Activated CD4-positive, CD25-positive, alpha-beta regulatory T cell (primary cell): ENCODE data around the gene ACAD9.
"Not testable (repeated sequence)": the region's sequence is repeated elsewhere in the genome, so short reads cannot be mapped to it uniquely, and the experiment has no call there.

Experiments
- DNase-seq, 4 experiments: peaks; one replicate each; lab custom pipeline; 2025; lab: John Stamatoyannopoulos, UW

ACAD9 gene

DNA sequence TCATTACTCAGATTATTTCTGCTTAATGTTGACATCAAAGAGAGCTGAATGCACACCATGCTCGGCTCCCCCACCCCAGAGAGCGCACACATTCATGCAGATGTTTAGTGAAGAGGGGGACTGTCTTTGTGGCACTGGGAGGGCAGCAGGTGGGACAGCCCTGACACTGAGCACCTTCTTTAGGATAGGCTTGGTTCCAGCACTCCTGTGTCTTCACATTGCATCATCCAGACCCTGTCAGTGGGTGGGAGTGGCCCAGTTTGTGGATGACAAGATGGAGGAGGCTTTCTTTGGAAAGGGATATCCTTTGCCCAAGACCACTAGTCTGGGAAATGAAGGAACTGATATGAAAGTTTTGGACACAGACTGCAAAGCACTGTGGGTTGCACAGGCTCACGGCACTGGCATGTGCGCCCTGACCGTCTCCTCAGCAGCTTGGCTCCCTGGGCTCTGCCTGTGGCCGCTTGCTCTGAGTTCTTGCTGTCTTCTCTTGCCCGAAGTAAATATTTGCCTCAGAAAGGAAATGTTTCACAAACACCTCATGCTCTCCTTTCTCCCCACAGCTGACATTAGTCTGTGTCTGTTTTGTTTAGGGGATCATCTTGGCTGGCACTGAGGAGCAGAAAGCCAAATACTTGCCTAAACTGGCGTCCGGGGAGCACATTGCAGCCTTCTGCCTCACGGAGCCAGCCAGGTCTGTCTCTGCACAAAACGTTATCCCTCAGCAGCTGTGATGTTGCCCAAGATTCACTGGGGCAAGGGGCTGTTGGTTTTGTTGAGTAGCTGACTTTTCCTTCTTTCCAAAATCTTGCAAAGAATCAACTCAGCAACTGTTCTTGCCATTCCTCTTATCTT, 16.6 kb downstream of the ACAD9 start:
- no peak for DNase-seq

DNA sequence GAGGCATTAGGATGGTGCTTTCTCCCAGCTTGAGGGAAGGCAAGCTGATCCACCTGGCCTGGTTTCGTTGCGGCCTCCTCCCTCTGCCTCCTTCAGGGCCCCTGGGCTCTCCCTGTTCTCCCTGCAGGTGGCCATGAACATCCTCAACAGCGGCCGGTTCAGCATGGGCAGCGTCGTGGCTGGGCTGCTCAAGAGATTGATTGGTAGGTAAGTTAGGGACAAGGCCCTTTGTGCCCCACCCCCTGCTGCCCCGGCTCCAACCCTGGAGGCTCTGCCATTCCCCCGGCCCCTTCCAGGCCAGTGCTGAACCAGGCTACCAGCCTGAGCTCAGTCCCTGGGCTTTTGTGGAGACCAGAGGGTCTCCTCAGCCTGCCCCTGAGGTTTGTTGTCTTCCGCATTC, 23.0 kb downstream of the ACAD9 start:
- no peak for DNase-seq

DNA sequence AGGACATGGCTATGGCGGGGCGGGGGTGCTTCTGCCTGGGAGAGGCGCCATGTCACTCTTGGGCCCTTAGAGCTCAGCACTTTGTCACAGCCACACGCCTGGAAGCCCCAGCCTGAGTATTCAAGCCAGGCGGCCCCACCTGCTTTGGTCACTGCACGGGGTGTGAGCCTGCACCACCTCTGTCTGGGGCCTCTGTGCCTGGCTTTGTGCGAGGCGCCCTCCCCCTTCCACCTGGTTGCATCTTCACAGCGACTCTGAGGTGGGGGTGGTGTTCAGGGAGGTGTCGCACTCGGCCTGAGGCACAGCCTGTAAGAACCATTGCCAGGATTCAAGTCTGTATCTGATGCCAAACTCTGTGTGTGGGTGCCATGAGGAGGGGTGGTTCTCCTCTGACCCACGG, 24.1 kb downstream of the ACAD9 start:
- no peak for DNase-seq

DNA sequence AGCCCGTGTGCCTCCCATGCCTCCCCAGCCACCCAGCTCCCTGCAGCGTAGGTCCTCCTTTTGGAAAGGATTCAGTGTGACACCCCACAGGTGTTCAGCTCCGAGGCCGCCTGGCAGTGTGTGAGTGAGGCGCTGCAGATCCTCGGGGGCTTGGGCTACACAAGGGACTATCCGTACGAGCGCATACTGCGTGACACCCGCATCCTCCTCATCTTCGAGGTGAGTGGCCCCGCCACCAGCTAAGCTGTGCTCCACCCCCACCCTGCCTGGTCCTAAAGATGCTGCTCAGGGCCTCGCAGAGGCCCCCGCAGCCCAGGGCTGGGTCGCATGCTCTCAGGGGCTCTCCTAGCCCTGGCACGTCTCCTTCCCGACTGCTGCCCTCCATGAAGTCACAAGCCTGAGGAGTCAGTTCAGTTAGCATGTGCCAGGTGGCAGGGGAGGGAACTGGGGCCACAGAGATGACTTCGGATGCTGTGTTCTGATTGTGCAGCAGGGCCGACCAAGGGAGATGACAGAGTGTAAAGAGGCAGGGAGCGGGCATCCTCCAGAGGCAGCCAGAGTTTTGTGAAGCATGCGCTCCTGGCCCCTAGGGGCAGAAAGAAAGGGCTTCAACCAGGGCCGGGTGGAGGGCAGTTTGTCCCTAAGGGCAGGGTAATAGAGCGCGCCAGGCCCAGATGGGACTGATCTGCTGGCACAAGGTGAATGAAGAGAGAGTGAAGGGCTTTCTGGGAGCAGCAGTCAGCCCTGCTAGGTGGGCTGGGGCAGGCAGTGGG, 26.8 kb downstream of the ACAD9 start:
- DNase-seq: no peak

DNA sequence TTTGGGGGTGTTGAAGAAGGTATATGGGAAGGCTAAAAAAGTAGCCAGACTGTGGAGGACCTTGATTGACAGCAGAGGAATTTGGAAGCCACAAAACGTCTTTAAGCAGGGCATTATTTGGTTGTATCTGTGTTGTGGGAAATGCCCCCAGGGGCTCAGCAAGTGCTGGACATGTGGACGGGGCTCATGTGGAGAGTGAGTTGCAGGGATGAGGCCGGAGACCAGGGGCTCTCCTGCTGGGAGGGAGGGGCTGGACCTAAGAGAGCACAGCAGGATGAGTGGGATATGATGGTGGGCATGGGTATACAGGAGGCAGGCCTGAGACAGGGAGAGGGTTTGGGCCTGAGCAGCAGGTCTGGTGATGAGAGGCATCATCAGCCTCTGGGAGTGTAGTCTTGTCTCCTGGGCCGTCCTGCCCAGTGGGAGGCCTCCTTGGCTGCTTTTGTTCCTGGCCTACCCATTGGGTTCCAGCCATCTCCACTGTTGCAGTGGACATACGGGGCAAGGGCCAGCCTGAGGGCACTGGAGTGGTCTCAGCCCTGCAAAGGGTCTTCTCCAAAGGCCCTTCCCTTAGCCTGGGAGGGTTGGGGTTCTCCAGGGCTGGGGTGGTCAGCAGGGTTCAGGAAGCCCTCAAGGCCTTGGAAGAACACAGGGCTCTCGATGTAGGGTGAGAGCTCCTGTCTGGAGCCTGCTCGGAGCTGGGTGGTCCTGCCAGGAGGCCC, 27.5 kb downstream of the ACAD9 start:
- DNase-seq: no peak

DNA sequence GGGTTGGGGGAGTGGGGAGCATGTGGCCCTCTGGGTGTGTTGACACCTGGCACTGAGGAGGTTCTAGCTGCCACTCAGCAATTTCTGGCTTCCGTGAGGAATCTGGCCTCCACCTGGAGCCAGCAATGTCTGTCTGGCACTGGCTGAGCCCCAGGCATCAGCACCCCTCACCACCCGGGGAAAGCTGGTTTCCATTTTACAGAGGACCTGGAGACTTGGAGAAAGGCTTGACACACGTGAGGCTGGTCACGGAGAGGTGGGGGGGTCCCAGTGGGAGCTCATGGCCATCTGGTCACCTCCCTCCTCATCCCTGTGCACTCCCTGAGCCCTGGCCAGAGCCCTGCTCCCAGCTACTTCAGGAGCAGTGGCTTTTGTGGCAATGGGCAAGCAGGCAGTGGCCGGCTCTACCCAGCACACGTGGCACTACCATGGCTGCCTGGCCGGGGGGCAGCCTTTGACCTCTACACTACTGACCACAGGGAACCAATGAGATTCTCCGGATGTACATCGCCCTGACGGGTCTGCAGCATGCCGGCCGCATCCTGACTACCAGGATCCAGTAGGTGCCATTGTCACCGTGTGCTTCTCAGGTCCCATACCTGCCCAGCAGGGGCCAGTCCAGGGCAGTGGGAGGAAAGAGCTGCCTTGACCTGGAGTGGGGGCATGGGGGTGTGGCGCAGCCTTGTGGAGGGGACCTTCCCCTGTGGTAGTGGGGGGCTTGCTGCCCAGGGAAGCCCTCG, 28.5 kb downstream of the ACAD9 start:
- DNase-seq: no peak

DNA sequence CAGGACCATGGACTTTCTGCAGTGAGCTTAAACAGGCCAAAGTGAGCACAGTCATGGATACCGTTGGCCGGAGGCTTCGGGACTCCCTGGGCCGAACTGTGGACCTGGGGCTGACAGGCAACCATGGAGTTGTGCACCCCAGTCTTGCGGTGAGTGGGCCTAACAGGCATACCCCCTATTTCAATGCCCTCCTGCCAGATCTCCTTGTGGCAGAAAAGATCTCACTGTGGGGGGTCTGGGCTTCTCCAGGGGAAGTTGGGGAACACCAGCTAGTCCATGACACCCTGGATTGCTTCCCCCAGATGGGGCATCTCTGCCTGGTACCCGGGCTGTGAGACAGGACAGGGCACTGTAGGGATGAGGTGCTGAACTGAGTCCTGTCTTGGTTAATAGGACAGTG, 29.5 kb downstream of the ACAD9 start:
- no peak for DNase-seq

DNA sequence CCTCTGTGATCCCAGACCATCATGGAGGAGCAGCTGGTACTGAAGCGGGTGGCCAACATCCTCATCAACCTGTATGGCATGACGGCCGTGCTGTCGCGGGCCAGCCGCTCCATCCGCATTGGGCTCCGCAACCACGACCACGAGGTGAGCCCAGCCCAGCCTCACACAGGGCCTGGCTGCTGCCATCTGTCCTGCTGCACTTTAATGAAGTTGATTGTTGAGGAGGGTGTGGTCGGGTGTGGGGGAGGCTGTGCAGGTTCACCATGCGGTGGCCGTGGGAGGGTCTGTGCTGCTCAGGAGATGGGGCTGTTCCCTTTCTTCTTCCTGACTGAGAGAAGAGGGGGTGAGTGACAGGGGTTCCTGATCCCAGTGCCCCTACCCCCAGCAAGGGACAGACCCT, 30.6 kb downstream of the ACAD9 start:
- no peak for DNase-seq

DNA sequence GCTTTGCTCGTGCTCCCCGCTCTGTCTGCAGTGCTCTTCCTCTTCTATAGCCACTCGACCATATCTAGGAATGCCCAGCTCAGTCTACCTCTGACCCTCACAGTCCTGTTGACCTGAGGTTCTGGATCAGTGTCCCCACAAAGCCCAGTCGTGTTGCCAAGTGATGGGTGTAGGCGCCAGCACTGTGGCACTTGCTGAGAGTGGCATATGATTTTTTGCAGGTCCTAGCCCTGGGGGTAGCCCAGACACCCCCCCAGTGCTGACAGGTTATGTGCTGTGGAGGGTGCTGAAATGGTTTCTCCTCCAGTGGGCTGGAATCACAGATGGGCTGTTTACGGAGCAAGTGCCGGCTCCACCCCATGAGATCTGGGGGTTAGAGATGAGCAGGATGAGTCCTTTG, 32.5 kb downstream of the ACAD9 start:
- no peak for DNase-seq

DNA sequence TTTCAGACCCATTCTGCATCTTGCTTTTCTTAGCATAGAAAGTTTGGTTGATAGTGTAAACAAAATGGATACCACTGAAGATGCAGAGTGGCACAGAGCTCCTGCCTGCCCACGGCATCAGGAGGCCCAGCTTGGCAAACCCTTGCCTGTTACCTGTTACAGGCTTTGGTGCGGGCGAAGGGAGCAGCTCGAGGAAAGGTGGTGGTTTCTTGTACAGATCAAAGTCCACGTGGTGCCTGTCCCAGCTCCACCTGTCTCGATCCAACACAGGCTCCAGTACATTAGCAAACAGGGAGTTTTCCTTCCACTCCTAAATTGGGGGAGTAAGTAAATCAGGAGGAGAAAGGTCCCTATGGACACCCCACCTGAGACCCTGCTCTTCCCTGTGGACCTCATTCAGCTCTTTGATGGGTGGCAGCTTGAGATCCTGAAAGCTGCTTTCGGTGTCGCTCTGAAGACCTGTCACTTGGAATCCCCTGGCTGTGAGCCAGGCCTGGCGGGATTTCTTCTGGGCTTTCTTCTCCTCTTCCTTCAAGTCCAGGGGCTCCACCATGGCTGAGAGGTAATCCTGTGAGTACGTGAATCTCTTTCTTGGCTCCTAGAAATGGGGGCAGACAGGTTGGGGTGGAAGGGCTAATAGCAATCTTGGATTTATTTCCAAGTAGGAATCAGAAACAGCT, 35.7 kb downstream of the ACAD9 start:
- DNase-seq: no peak

DNA sequence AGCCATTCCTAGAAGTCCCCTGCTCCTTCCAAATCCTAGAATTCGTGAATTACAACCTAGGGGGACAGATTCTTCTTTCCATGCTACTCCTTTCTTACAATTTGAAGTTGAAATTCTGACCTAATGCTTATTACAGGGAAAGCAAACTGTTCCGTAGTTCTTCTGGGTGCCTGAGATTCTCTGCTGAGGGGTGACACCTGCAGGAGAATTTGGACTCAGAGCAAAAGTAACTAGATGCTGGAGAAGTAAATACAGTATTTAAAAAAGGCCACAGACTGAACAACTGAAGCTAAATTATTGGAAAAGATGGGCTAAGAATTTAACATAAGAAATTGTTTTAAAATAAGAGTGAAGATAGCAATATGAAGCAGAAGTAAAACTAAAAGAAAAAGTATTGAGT, 37.9 kb downstream of the ACAD9 start:
- DNase-seq: no peak

DNA sequence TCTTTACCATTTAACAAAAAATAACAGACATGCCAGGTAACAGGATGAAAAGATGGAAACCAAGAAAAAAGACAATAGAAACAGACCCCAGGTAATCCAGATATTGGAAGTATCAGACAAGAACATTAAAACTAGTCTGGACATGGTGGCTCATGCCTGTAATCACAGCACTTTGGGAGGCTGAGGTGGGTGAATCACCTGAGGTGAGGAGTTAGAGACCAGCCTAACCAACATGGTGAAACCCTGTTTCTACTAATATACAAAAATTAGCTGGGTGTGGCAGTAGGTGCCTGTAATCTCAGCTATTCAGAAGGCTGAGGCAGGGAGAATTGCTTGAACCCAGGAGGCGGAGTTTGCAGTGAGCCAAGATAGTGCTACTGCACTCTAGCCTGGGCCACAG, 40.6 kb downstream of the ACAD9 start:
- DNase-seq: no peak

DNA sequence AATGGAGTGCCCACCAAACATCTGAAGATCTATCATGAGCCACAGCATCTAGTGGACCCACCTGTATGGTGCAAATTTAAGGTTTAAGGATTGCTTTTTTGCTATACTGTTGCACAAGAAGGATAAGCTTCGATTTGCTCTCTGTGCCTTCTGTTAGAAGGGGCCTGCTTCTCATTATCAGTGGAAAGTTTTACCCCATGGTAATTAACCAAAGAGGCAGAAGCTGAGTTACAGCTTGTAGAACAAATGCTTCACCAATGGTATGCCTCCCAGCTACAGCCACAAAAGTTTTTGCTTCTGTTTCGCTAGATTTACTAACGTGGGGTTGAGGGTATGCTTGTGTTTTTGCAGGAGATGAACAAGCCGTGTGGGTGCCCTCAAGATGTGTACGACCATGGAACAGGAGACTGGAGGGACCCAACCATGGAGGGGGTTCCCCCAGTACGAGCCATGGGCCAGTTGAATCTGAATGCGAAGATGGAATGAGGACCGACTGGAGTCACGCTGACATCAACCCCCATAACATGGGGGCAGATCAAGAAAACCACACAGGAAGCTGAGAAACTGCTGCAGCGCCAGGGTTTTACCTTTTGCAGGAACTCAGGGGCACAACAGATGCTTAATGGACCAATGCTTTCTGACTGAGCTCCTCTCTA, 43.5 kb downstream of the ACAD9 start:
- peak in 3 of 4 experiments; percentile 8 to 18 (median 12) for DNase-seq

DNA sequence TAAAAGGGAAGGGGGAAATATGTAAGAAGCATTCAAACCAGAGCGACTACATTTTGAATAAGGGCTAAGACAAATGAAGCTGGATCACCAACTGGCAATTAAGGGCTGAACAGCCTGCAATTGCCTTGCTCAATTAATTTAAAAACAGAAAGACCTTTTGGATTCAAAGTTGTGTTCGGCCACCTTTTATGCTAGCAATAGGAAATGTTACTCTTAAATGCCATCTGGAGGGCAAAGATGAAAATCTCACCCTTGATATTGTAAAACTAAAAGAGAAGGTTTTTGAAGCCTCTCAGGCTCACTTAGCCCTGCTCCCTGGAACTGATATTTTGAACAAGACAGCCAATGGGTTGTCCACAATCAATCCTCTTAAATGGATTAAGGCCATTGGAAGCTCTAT, 44.2 kb downstream of the ACAD9 start:
- no peak for DNase-seq

DNA sequence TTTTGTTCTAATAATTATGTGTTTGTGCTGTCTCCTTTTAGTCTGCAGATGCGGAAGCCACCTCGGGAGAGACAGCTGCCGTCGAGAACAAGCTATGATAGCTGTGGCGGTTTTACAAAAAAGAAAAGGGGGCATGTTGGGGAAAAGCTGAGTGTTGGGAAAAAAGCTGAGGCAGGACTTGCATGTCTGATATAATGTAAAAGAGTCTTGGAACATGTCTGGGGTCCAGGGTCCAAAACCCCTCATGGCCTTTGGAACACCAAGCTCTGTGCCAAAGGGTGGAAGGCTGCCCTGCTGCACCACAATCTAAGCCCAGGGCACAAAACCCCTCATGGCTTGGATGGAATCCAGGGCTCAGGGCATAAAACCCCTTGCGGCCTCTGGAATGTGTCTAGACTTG, 44.6 kb downstream of the ACAD9 start:
- not testable (repeated sequence) for DNase-seq

DNA sequence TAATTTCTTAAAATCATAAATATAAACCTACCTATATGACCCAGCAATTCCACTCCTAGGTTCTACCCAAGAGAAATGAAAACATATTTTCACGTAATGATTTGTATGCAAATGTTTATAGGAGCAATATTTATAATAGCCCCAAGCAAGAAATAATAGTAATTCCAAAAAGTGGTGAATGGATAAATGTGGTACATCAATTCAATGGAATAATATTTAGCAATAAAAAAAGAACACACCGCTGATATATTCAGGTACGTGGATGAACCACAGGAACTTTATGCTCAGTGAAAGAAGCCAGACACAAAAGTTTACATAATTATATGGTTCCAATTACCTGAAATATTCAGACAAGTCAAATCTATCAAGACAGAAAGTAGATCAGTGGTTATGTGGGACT, 49.9 kb downstream of the ACAD9 start:
- DNase-seq: no peak

DNA sequence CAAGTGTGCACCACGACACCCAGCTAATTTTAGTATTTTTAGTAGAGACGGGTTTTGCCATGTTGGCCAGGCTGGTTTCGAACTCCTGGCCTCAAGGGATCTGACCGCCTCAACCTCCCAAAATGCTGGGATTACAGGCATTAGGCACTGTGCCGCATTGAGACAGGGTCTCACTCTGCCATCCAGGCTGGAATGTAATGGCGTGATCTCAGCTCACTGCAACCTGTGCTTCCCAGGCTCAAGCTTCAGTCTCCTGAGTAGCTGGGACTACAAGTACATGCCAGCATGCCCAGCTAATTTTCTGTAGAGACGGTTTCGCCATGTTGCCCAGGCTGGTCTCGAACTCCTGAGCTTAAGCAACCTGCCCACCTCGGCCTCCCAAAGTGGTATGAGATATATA, 51.6 kb downstream of the ACAD9 start:
- no peak for DNase-seq

DNA sequence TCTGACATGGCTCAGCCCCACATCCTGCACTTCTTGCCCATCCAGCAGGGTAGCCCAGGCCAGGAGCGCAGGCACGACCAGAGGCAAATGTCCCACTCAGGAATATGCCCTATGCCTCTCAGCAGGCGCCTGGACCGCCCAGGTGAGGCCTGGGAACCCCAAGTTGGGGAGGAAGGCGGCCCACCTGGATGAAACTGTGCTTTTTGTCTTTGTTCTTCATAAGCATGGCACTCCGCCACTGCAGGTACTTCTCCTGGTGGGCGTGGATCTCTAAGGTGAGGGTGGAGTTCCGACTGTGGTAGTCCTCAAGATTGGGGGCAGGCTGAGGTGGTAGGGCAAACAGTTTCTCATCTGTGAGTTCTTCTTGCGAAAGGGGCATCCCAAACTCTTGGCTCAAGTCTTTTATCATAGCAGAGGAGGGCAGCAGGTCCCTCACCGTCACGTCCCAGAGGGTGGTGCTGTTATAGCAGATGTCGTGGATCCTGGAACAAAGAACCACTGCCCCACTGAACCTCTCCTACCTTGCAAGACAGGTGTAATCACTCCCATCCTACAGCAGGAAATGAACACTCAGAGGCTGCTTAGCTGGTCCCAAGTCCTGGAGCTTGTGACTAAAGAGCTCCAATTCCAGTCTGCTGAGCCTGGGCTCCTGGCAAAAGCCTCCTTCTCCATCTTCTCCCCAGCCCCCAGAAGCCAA, 53.2 kb downstream of the ACAD9 start:
- DNase-seq: no peak

DNA sequence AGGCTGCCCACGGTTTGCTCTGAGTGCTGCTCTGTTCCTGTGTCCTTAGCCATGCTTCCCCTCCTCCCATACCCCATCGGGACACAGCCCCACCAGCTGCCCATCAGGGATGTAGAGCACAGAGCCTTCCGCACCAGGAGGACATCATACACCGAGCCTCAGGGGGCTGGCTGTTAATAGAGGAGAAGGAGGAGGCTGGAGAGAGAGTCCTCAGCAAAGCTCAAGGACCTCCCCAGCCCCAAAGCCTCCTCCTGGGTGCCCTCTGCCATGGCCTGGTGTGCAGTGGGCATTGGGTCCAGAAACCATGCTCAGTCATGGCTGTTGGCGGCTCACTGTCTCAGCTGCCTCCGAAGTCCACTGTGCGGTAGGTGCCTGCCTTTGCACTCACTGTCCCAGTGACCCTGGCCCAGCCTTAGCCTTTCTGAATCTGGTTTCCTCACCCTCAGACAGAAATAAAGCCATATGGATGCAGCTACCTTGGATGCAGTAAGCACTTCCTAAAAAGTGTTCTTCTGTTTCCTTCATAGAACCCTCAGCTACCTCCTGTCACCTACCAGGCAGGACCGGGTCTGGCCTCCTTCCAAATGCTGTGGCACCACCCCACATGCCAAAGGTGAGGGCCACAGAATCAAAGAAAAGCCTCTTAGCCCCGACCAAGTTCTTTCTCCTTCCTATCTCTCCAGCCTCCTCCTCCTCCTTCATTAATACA, 53.9 kb downstream of the ACAD9 start:
- no peak for DNase-seq

DNA sequence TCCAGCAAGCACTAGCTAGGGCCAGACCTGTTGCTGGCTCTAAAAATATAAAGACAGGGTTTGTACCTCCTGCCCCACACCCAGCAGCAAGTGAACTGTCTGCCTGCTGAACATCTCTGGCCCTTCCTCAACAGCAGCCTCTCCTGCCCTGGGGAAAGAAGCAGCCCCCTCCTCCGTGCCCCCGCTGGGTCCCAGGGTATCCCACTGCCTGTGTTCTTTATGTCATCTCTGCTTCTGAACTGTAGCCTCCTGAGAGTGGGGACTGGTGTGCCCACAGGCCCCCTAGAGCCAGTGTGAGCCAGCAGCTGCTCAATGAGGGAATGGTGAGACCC, 54.5 kb downstream of the ACAD9 start:
- DNase-seq: no peak
